ENCODE results near the gene DARS2. TPM values are rescaled to one million over a fixed set of nuclear protein-coding genes. Genes with fewer than 3 reads are reported as not detected.
"Not testable (repeated sequence)": the region's sequence is repeated elsewhere in the genome, so short reads cannot be mapped to it uniquely, and the experiment has no call there.

DARS2 gene, protein sequence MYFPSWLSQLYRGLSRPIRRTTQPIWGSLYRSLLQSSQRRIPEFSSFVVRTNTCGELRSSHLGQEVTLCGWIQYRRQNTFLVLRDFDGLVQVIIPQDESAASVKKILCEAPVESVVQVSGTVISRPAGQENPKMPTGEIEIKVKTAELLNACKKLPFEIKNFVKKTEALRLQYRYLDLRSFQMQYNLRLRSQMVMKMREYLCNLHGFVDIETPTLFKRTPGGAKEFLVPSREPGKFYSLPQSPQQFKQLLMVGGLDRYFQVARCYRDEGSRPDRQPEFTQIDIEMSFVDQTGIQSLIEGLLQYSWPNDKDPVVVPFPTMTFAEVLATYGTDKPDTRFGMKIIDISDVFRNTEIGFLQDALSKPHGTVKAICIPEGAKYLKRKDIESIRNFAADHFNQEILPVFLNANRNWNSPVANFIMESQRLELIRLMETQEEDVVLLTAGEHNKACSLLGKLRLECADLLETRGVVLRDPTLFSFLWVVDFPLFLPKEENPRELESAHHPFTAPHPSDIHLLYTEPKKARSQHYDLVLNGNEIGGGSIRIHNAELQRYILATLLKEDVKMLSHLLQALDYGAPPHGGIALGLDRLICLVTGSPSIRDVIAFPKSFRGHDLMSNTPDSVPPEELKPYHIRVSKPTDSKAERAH
- total RNA-seq (4.8 TPM), polyA plus RNA-seq (10 to 100 TPM in 1 of 4 donors, 1 to 10 TPM in 3; 8.9 to 12.5 (median 9.3) TPM)

DNA sequence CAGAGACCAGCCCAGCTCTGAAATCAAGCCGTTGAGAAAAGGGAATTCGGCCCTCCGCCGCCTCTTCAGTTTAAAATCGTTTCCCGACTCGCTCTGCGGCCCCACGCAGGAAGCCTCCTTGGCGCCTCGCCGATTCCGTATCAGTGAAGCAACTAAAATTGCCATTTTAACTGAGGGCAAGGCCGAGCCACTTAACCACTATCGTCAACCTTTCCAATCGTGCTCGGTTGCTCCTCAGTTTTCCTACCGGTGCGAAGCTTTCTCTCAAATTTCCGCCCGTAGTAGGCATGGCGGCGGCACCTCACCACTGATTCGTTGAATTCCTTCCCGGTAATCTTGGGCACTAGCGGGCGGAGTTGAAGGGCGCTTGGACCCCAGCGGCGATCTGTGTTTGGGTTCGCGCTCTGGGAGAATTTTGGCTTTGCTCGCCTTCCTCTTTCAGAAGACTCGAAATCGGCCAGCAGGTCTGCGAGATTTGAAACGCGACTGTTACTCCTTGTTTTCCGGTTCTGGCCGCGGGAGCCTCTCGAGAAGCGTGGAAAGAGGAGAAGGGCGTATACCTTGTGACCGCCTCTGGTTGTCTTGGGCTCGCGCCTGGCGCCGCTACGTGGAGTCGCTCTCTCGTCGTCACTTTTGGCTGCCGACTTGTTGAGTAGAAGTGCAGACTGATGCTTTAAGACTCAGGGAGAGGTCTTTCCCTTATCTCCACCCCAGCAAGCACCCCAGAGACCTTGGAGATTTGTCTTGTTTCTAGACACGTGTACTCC lies at the start of gene DARS2, which contains the start of gene CENPL:
Gene DARS2, plus strand, starts transcription at position 359 of the 767 bp plus-strand sequence. CDS start 557 bp downstream, outside the sequence.
Gene CENPL, minus strand, starts transcription at position 569 of the 767 bp plus-strand sequence. CDS start 13,584 bp downstream, outside the sequence.
- peak within 1 kb of the TSS; percentile 99 for H3K4me3 ChIP-seq (ENCODE audit: low read depth, low read length)
- peak within 1 kb of the TSS; percentile 93 for H3K27ac ChIP-seq (ENCODE audit: insufficient read depth, low read length, poor library complexity, severe bottlenecking)
- H3K9me3 Mint-ChIP-seq: peaks cover 0 to 2% (median 0%) of the 10 kb centered on the region in 7 donors
- DNase-seq (peak; percentile 88 to 98 (median 93)), ATAC-seq (ENCODE audit: low read depth in 2 of 2) (peak; percentile 90 to 92)
- H3K27ac Mint-ChIP-seq: peak within 1 kb of the TSS; percentile 95 to 98 (median 97)
- H3K4me1 Mint-ChIP-seq: peaks cover 35 to 73% (median 48%) of the 10 kb centered on the region in 4 donors
- no peaks in the 10 kb centered on the region for H3K27me3 Mint-ChIP-seq
- peak within 1 kb of the TSS; percentile 93 to 96 (median 94) for H3K4me3 Mint-ChIP-seq
- H3K36me3 ChIP-seq (ENCODE audit: control insufficient read depth, insufficient read depth, low read length): peaks cover 3% of the 10 kb centered on the region
- peaks cover 9% of the 10 kb centered on the region for H3K36me3 Mint-ChIP-seq
- H3K4me1 ChIP-seq (ENCODE audit: control insufficient read depth, insufficient read depth, low read length, poor library complexity, severe bottlenecking): peaks cover 29% of the 10 kb centered on the region
- no peaks in the 10 kb centered on the region for H3K9me3 ChIP-seq (ENCODE audit: control insufficient read depth in 2 of 2, low read length in 2 of 2)
- H3K27me3 ChIP-seq (ENCODE audit: control insufficient read depth, insufficient read depth, low read length): no peaks in the 10 kb centered on the region

DNA sequence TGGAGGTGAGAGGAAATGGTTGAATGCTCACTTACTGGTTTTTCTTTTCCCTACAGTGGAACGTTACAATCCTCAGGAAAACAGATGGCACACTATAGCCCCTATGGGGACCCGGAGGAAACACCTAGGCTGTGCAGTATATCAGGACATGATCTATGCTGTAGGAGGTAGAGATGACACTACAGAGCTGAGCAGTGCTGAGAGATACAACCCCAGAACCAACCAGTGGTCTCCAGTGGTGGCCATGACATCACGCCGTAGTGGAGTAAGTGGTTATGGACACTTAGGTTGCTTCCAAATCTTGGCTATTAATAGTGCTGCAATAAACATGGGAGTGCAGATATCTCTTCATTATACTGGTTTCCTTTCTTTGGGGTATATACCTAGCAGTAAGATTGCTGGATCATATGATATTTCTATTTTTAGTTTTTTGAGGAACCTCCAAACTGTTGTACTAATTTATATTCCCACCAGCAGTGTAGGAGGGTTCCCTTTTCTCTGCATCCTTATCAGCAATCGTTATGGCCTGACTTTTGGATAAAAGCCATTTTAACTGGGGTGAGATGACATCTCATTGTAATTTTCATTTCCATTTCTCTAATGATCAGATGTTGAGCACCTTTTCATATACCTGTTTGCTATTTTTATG lies 48.8 kb upstream of the DARS2 start:
- Mint-ChIP-seq H3K9me3 (no peaks in the 10 kb centered on the region), H3K4me1 (peaks cover 6 to 18% (median 13%) of the 10 kb centered on the region in 4 donors), H3K36me3 (peaks cover 49% of the 10 kb centered on the region), H3K27me3 (no peaks in the 10 kb centered on the region), H3K27ac (peak overlapping the region in 2 of 3 donors; percentile 38 to 72), H3K4me3 (no peak overlapping the region)
- Histone ChIP-seq H3K4me1 (ENCODE audit: control insufficient read depth, insufficient read depth, low read length, poor library complexity, severe bottlenecking) (no peaks in the 10 kb centered on the region), H3K27me3 (ENCODE audit: control insufficient read depth, insufficient read depth, low read length) (no peaks in the 10 kb centered on the region), H3K4me3 (ENCODE audit: low read depth, low read length) (no peak overlapping the region), H3K27ac (ENCODE audit: insufficient read depth, low read length, poor library complexity, severe bottlenecking) (no peak overlapping the region), H3K36me3 (ENCODE audit: control insufficient read depth, insufficient read depth, low read length) (peaks cover 42% of the 10 kb centered on the region), H3K9me3 (ENCODE audit: control insufficient read depth in 2 of 2, low read length in 2 of 2) (no peaks in the 10 kb centered on the region)
- DNase-seq: no peak
- no peak for ATAC-seq (ENCODE audit: low read depth in 2 of 2)

DNA sequence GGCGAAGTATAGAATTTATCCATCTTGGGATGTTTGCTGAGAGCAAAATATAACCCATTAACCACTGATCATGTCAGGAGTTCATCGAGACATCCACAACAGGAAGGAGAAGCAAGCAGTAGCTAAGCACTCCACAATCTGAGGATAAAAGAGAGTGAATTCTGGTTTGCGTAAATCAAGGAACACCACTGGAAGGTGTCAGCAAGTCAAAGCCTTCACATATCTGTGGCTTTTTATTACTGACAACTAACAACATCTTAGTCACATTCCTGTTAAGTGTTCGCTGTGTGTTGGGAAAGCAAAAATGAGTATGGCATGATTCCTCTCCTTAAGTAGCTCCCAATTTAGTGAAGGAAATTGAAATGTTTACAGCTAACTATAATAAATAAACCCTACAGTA lies 44.5 kb upstream of the DARS2 start:
- Histone ChIP-seq H3K27ac (ENCODE audit: insufficient read depth, low read length, poor library complexity, severe bottlenecking) (no peak overlapping the region), H3K36me3 (ENCODE audit: control insufficient read depth, insufficient read depth, low read length) (peaks cover 73% of the 10 kb centered on the region), H3K9me3 (ENCODE audit: control insufficient read depth in 2 of 2, low read length in 2 of 2) (no peaks in the 10 kb centered on the region), H3K4me3 (ENCODE audit: low read depth, low read length) (no peak overlapping the region), H3K4me1 (ENCODE audit: control insufficient read depth, insufficient read depth, low read length, poor library complexity, severe bottlenecking) (no peaks in the 10 kb centered on the region), H3K27me3 (ENCODE audit: control insufficient read depth, insufficient read depth, low read length) (no peaks in the 10 kb centered on the region)
- no peak overlapping the region for H3K4me3 Mint-ChIP-seq
- H3K36me3 Mint-ChIP-seq: peaks cover 56% of the 10 kb centered on the region
- peaks cover 5 to 14% (median 10%) of the 10 kb centered on the region in 4 donors for H3K4me1 Mint-ChIP-seq
- H3K9me3 Mint-ChIP-seq: no peaks in the 10 kb centered on the region
- no peak for DNase-seq
- no peak for ATAC-seq (ENCODE audit: low read depth in 2 of 2)
- no peak overlapping the region for H3K27ac Mint-ChIP-seq
- H3K27me3 Mint-ChIP-seq: no peaks in the 10 kb centered on the region

DNA sequence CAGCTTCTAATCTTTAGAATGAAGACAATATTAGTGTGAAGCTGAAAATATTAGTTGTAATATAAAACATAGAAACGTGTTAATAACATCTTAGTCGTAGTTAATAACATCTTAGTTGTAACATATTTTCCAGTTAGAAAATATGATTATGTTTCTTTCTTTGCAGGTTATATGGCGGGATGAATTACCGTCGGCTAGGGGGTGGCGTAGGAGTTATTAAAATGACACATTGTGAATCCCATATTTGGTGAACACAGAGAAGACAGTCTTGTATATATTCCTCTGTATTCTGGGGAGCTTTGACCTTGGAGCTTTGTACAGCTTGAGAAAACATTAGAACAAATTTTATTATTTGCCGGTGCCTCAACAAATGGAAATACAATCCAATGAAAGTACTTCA lies 39.5 kb upstream of the DARS2 start:
- no peak overlapping the region for H3K27ac ChIP-seq (ENCODE audit: insufficient read depth, low read length, poor library complexity, severe bottlenecking)
- DNase-seq (no peak), ATAC-seq (ENCODE audit: low read depth in 2 of 2) (no peak)
- peaks cover 60% of the 10 kb centered on the region for H3K36me3 ChIP-seq (ENCODE audit: control insufficient read depth, insufficient read depth, low read length)
- H3K9me3 ChIP-seq (ENCODE audit: control insufficient read depth in 2 of 2, low read length in 2 of 2): no peaks in the 10 kb centered on the region
- no peaks in the 10 kb centered on the region for H3K4me1 ChIP-seq (ENCODE audit: control insufficient read depth, insufficient read depth, low read length, poor library complexity, severe bottlenecking)
- H3K36me3 Mint-ChIP-seq: peaks cover 40% of the 10 kb centered on the region
- peaks cover 0 to 4% (median under 1%) of the 10 kb centered on the region in 4 donors for H3K4me1 Mint-ChIP-seq
- peak overlapping the region in 1 of 3 donors; percentile 5 for H3K27ac Mint-ChIP-seq
- no peak overlapping the region for H3K4me3 ChIP-seq (ENCODE audit: low read depth, low read length)
- H3K27me3 Mint-ChIP-seq: no peaks in the 10 kb centered on the region
- no peaks in the 10 kb centered on the region for H3K27me3 ChIP-seq (ENCODE audit: control insufficient read depth, insufficient read depth, low read length)
- no peaks in the 10 kb centered on the region for H3K9me3 Mint-ChIP-seq
- H3K4me3 Mint-ChIP-seq: no peak overlapping the region

DNA sequence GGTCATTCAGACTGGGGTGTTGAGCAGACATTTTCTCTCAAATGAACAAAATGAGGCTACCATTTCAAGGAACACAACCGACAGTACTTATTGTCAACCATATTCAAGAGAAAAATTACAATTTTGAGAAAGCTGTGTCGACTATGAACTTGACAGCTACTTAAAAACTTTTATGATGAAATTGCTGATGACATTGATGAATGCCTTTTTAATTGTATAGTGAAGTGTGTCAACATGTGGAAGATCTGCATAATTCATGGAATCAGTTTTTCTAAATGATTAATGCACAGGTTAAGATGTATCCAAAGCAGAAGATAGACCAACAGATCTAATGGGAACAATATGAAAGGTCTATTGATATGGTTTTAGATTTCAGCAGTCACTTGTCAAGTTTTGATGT lies 34.6 kb upstream of the DARS2 start:
- no peak for ATAC-seq (ENCODE audit: low read depth in 2 of 2)
- H3K36me3 Mint-ChIP-seq: peaks cover 33% of the 10 kb centered on the region
- no peaks in the 10 kb centered on the region for H3K4me1 ChIP-seq (ENCODE audit: control insufficient read depth, insufficient read depth, low read length, poor library complexity, severe bottlenecking)
- H3K9me3 ChIP-seq (ENCODE audit: control insufficient read depth in 2 of 2, low read length in 2 of 2): no peaks in the 10 kb centered on the region
- peak overlapping the region in 1 of 3 donors; percentile 14 for H3K27ac Mint-ChIP-seq
- peaks cover 0 to 8% (median 2%) of the 10 kb centered on the region in 4 donors for H3K4me1 Mint-ChIP-seq
- H3K27ac ChIP-seq (ENCODE audit: insufficient read depth, low read length, poor library complexity, severe bottlenecking): no peak overlapping the region
- no peaks in the 10 kb centered on the region for H3K9me3 Mint-ChIP-seq
- no peak for DNase-seq
- H3K4me3 ChIP-seq (ENCODE audit: low read depth, low read length): no peak overlapping the region
- H3K36me3 ChIP-seq (ENCODE audit: control insufficient read depth, insufficient read depth, low read length): peaks cover 19% of the 10 kb centered on the region
- H3K27me3 ChIP-seq (ENCODE audit: control insufficient read depth, insufficient read depth, low read length): no peaks in the 10 kb centered on the region
- H3K27me3 Mint-ChIP-seq: no peaks in the 10 kb centered on the region
- no peak overlapping the region for H3K4me3 Mint-ChIP-seq

DNA sequence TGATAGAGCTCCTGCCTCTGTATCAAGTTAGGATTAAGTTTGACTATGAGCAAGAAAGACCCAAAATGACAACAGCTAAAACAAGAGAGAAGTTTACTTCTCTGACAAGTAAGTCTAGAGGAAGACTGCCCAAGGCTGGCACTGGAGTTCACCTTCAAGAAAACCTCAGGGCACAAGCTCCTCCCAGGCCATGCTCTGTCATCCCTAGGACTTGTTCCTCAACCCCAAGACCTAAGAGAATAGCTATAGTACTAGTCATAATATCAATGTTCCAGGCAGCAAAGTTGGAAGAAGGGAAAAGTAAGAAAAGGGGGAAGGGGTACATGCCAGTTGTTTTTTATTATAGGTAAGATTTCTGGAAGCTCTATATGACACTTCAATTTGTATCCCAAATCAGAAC lies 26.4 kb upstream of the DARS2 start:
- Mint-ChIP-seq H3K27ac (no peak overlapping the region), H3K36me3 (peaks cover 9% of the 10 kb centered on the region)

DNA sequence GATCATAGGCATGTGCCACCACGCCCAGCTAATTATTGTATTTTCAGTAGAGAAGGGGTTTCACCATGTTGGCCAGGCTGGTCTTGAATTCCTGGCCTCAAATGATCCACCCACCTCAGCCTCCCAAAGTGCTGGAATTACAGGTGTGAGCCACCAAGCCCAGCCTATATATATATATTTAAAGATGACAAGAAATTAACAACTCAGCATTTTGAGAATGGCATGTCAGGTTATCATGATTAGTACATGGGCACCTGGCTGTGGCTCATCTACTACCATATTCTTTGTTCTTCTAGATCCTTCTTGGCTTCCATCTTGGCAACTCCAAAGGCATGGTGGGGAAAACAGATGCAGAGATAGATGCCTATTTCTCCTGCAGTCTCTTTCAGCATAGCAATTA lies 24.5 kb upstream of the DARS2 start:
- not testable (repeated sequence) for H3K9me3 Mint-ChIP-seq

More for the DNA sequence above, 26.4 kb upstream of the DARS2 start:
- Histone ChIP-seq H3K27me3 (ENCODE audit: control insufficient read depth, insufficient read depth, low read length) (no peaks in the 10 kb centered on the region), H3K9me3 (ENCODE audit: control insufficient read depth in 2 of 2, low read length in 2 of 2) (no peaks in the 10 kb centered on the region), H3K27ac (ENCODE audit: insufficient read depth, low read length, poor library complexity, severe bottlenecking) (no peak overlapping the region), H3K4me3 (ENCODE audit: low read depth, low read length) (no peak overlapping the region), H3K36me3 (ENCODE audit: control insufficient read depth, insufficient read depth, low read length) (peaks cover 12% of the 10 kb centered on the region), H3K4me1 (ENCODE audit: control insufficient read depth, insufficient read depth, low read length, poor library complexity, severe bottlenecking) (no peaks in the 10 kb centered on the region)
- no peak for ATAC-seq (ENCODE audit: low read depth in 2 of 2)
- Mint-ChIP-seq H3K4me1 (peaks cover 0 to 11% (median 3%) of the 10 kb centered on the region in 4 donors), H3K4me3 (no peak overlapping the region), H3K27me3 (no peaks in the 10 kb centered on the region), H3K9me3 (no peaks in the 10 kb centered on the region)
- no peak for DNase-seq

More for the DNA sequence above, 24.5 kb upstream of the DARS2 start:
- not testable (repeated sequence) for H3K4me3 ChIP-seq (ENCODE audit: low read depth, low read length); ATAC-seq (ENCODE audit: low read depth in 2 of 2); H3K4me3 Mint-ChIP-seq; H3K27ac Mint-ChIP-seq; H3K4me1 ChIP-seq (ENCODE audit: control insufficient read depth, insufficient read depth, low read length, poor library complexity, severe bottlenecking); H3K27me3 ChIP-seq (ENCODE audit: control insufficient read depth, insufficient read depth, low read length); H3K9me3 ChIP-seq (ENCODE audit: control insufficient read depth in 2 of 2, low read length in 2 of 2); H3K27ac ChIP-seq (ENCODE audit: insufficient read depth, low read length, poor library complexity, severe bottlenecking); H3K27me3 Mint-ChIP-seq; DNase-seq; H3K36me3 Mint-ChIP-seq
- peaks cover 0 to 20% (median 3%) of the 10 kb centered on the region in 4 donors for H3K4me1 Mint-ChIP-seq
- peaks cover 13% of the 10 kb centered on the region for H3K36me3 ChIP-seq (ENCODE audit: control insufficient read depth, insufficient read depth, low read length)

All from CD4-positive, CD25-positive, alpha-beta regulatory T cell (primary cell).